Ovary (tissue), 9 donors: ENCODE data around the gene TM4SF20. TPM values are rescaled to one million over a fixed set of nuclear protein-coding genes. Genes with fewer than 3 reads are reported as not detected.

Experiments used
- DNase-seq, 5 donors: peaks; one replicate each; pipeline ENCODE4 v3.0.0-alpha.2; 2019 to 2020
- H3K27ac ChIP-seq, 2 donors: fragments of 200-600 bp; one replicate each; pipeline versions ENCODE4 v1.5.1 to v1.8.0; 2019 to 2022
- H3K27me3 ChIP-seq: fragments of 200-600 bp; one replicate; pipeline ENCODE4 v1.8.0; 2022
- H3K36me3 ChIP-seq: fragments of 200-600 bp; sonication (generic); one replicate; pipeline ENCODE4 v1.5.1; 2019
- H3K4me1 ChIP-seq: one replicate; pipeline ENCODE4 v1.8.1; 2013; ENCODE audit warnings: mild to moderate bottlenecking, moderate library complexity; ENCODE audit not compliant: insufficient read depth
- H3K4me3 ChIP-seq: fragments of 200-600 bp; sonication (generic); one replicate; pipeline ENCODE4 v1.5.1; 2017
- H3K9me3 ChIP-seq, 2 donors: fragments of 200-600 bp in 1 of 2; sonication (generic) in 1 of 2; one replicate each; pipeline versions ENCODE4 v1.5.1 to v1.8.1; 2013 to 2019; ENCODE audit warnings: mild to moderate bottlenecking in 1 of 2, moderate library complexity in 1 of 2
- CTCF ChIP-seq, 3 donors: fragments of 450-650 bp in 2 of 3; fragments of 200-600 bp in 1 of 3; IDR thresholded peaks; one replicate each; pipeline versions ENCODE4 v1.5.1 to v1.8.0; 2016 to 2022; ENCODE audit warnings: antibody characterized with exemption in 3 of 3, mild to moderate bottlenecking in 1 of 3
- EP300 ChIP-seq: sonication (generic); formaldehyde crosslinking; IDR thresholded peaks from one replicate; pipeline ENCODE4 v1.6.1; 2017; ENCODE audit warnings: antibody characterized with exemption
- POLR2A ChIP-seq: fragments of 450-650 bp; IDR thresholded peaks from one replicate; pipeline ENCODE4 v1.6.1; 2017; ENCODE audit warnings: antibody characterized with exemption, mild to moderate bottlenecking, moderate library complexity
- WGBS, 3 donors: extraction: QIAGEN DNeasy Blood & Tissue Kit in 1 of 3; methylation state at CpG; one replicate each; pipeline versions ENCODE4 v1.1.5 to v1.1.7; 2013 to 2017; 5-methylcytosine and 5-hydroxymethylcytosine counted together
- intact Hi-C, 4 donors: fragments of 100-400 bp; cut with DNase I; formaldehyde crosslinking; loops; one replicate each; pipeline versions ENCODE4 v1.11.0 to v1.15.1; 2022 to 2023
- polyA plus RNA-seq, 2 donors: library from polyadenylated mRNA; stranded (reverse); fragments of 200-250 nt in 1 of 2; fragments of 350-450 nt in 1 of 2; fragmentation: Illumina TruSeq in 1 of 2; extraction: RNeasy Lipid Tissue Mini Kit (QIAGEN cat#74804) in 1 of 2; gene quantifications; one replicate each; pipeline ENCODE4 v1.2.3, GENCODE V29; 2013 to 2014
- total RNA-seq, 7 donors: library from RNA; depleted of rRNA in 2 of 7; stranded (reverse); fragments of >200 nt in 2 of 7; fragmentation: NEBNext Ultra II Directional in 3 of 7; extraction: Animal tissue kit (Norgen Biotek cat#: 25700) in 3 of 7; gene quantifications; one replicate each; pipeline versions ENCODE4 v1.1.0 to v1.2.4, GENCODE V29; 2016 to 2023
- donor health status: DM: no; HTN: no; CAD: no; lungs with moderate emphysema.
- donor health status: DM: no; HTN: no; CAD: no.
- donor health status: Bipolar disorder and iron deficiency.
- donor health status: DM: yes; HTN: yes; CAD: no.
- donor health status: DM: no; HTN: no; CAD: no.
- donor health status: DM: yes; HTN: yes; CAD: no.

TM4SF20 gene
- total and polyA plus RNA-seq, 9 donors, result 1.4 TPM; not detected in 8

- no peaks in the 10 kb centered on the region for H3K36me3 ChIP-seq
- H3K4me3 ChIP-seq, result peak within 1 kb of the TSS; percentile 98
- intact Hi-C loops, result no loop called here
- peaks cover 4% of the 10 kb centered on the region for H3K4me1 ChIP-seq
- H3K9me3 ChIP-seq, result no peaks in the 10 kb centered on the region
- peak; percentile 60 for TF ChIP-seq POLR2A
- TF ChIP-seq CTCF (IDR thresholded peaks at IDR 0.05), result peak in 1 of 3 donors; percentile 20
- no peak for TF ChIP-seq EP300
- peak; percentile 89 to 95 (median 92) for DNase-seq
- H3K27me3 ChIP-seq, result no peaks in the 10 kb centered on the region
- WGBS, 3 donors, result 0 to 5% (median 1%) methylated on average over 64 to 67 of the region's 67 CpGs
- peak within 1 kb of the TSS; percentile 69 to 86 for H3K27ac ChIP-seq
These were observed 53.9 kb downstream of the TM4SF20 start, which contains the start of gene MFF for GRCh38 chr2:227324995-227325838. TSS of gene MFF (plus strand) at chr2:227325251. CDS start at chr2:227330666, 5,415 bp downstream.

- Histone ChIP-seq H3K27me3 (no peaks in the 10 kb centered on the region), H3K9me3 (no peaks in the 10 kb centered on the region), H3K27ac (peak overlapping the region in 1 of 2 donors; percentile 86), H3K36me3 (no peaks in the 10 kb centered on the region), H3K4me1 (peaks cover 4% of the 10 kb centered on the region), H3K4me3 (peak overlapping the region; percentile 98)
- WGBS, 3 donors, result 3 to 9% (median 5%) methylated on average over 6 of the region's 6 CpGs
- peak in 4 of 5 donors; percentile 8 to 24 (median 22) for DNase-seq
- TF ChIP-seq CTCF (IDR thresholded peaks at IDR 0.05) (no peak), EP300 (no peak), POLR2A (no peak)
- intact Hi-C loops, result no loop called here
These were observed 54.5 kb downstream of the TM4SF20 start for GRCh38 chr2:227324642-227324994.

- WGBS, 3 donors, result 98% methylated on average over 4 of the region's 4 CpGs
- no peaks in the 10 kb centered on the region for H3K9me3 ChIP-seq
- H3K4me1 ChIP-seq, result peaks cover 4% of the 10 kb centered on the region
- H3K27ac ChIP-seq, result no peak overlapping the region
- intact Hi-C loops, result no loop called here
- no peaks in the 10 kb centered on the region for H3K36me3 ChIP-seq
- no peak for DNase-seq
- no peaks in the 10 kb centered on the region for H3K27me3 ChIP-seq
- TF ChIP-seq POLR2A (no peak), EP300 (no peak), CTCF (IDR thresholded peaks at IDR 0.05) (no peak)
- H3K4me3 ChIP-seq, result no peak overlapping the region
These were observed 55.3 kb downstream of the TM4SF20 start for GRCh38 chr2:227323818-227324217.

- no peaks in the 10 kb centered on the region for H3K27me3 ChIP-seq
- peaks cover 4% of the 10 kb centered on the region for H3K4me1 ChIP-seq
- no peak overlapping the region for H3K27ac ChIP-seq
- no peaks in the 10 kb centered on the region for H3K36me3 ChIP-seq
- intact Hi-C loops, result no loop called here
- TF ChIP-seq EP300, result no peak
- TF ChIP-seq POLR2A, result no peak
- TF ChIP-seq CTCF (IDR thresholded peaks at IDR 0.05), result no peak
- H3K4me3 ChIP-seq, result no peak overlapping the region
- H3K9me3 ChIP-seq, result no peaks in the 10 kb centered on the region
- DNase-seq, result no peak
- 85 to 89% (median 89%) methylated on average over 5 of the region's 5 CpGs for WGBS, 3 donors
These were observed 56.4 kb downstream of the TM4SF20 start for GRCh38 chr2:227322530-227323205.
